GM19023 (cell line): Measurements from ENCODE around the gene PEX5L.
A peak's percentile ranks its signal among the peaks of the same experiment; 100 is the strongest.

Experiments
- ATAC-seq: cut with Tn5 transposase; IDR thresholded peaks from one replicate; pipeline ENCODE4 v1.9.1; 2021; ENCODE audit warnings: mild to moderate bottlenecking, moderate library complexity; ENCODE audit not compliant: unreplicated experiment

Gene PEX5L

DNA sequence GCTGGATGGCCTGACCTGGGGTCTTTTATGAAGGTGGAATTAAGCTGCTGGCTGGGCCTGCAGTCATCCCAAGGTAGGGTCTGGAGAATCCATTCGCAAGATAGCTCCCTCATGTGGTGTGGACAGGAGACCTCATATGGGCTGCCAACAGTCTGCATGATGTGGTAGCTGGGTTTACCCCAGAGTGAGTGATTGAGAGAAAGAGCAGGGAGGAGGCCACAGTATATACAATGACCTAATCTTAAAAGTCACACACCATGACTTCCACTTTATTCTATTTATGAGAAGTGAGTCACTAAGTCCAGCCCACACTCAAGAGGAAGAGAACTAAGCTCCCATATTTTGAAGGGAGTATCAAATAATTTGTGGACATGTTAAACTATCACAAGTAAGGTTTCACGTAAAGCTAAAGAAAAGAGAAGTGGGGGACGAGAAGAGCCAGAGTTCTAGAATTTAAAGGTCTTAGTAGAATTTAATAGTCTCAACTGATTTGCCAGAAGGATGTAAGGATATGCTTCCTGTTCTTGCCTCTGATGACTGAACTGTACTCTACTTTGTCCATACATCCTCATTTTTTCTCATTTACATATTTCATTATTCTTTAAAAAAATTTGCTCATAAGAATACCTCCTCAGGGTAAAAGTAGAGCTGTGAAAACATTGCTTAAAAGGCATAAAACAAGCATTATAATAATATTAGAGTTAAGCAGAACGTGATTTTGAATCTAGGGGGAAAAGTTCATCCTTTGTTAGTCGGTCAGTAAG is 184.4 kb downstream of the PEX5L start:
- ATAC-seq = no peak

DNA sequence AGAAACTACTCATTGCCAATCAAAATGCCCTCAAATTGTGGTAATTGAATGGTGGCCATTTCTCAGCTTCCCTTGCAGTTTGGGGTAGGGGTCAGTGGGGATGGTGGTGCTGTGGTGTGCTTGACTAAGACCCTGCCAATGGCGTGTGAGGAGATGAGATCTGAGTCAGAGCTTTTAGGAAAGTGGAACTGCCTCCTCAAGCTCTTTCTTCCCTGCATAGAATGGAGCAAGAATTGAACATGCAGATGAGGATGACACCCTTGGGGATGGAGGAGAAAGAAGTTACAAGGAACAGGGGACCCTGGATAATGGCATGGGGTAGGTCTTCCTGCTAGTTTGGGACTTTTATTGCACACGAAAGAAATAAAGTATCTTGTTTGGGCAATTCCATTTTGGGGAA is 188.0 kb downstream of the PEX5L start:
- ATAC-seq = no peak

DNA sequence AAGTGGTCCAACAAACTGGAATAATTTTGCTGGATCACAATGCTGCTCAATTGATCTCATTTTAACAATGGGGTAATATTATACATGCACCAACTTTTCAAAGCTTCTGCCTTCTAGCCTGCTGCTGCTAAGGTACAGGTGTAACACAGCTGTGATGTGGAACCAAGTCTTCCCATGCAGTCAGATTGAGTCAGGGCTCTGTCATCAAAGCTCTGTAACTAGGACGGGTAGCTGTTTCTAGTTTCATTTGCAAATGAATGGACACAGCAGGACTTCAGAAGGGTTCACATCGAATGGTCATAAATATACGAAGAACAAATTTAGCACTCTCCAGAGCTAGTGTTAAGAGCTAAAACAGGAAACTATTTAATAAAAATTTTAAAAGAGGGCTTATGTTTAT is 194.7 kb downstream of the PEX5L start:
- no peak for ATAC-seq

- ATAC-seq = no peak
These were observed 195.8 kb downstream of the PEX5L start for GRCh38 chr3:179840985-179841384.

DNA sequence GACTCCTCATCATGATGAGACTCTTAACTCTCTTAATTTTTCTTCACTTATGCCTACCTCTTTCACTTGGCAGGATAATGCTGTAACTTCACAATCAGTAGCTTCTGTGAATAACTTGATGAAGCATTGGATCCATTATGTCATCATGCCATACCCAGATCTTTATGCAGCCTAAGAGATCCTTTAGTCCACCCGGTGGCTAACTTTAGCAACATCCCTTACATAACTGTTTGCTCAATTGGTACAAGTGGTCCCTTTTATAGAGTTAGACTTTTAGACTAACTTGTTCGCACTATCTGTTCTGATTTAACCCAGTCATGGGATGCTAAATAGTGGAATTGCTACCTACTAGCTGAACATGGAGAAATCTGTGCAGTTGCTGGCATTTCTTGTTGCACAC is 199.4 kb downstream of the PEX5L start:
- ATAC-seq = no peak

- ATAC-seq = no peak
These were observed 203.4 kb downstream of the PEX5L start for GRCh38 chr3:179833294-179833693.

DNA sequence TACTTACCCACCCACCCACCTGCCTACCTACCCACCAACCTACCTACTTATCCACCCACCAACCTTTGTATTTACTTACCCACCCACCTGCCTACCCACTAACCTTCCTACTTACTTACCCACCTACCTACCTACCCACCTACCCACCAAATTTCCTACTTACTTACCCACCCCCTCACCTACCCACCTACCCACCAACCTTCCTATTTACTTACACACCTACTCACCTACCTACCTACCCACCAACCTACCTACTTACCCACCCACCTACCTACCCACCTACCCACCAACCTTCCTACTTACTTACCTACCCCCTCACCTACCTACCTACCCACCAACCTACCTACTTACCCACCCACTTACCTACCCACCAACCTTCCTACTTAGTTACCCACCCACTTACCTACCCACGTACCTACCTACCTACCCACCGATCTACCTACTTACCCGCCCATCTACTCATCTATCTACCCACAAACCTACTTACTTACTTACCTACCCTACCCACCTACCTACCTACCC is 204.3 kb downstream of the PEX5L start:
- ATAC-seq = no peak

DNA sequence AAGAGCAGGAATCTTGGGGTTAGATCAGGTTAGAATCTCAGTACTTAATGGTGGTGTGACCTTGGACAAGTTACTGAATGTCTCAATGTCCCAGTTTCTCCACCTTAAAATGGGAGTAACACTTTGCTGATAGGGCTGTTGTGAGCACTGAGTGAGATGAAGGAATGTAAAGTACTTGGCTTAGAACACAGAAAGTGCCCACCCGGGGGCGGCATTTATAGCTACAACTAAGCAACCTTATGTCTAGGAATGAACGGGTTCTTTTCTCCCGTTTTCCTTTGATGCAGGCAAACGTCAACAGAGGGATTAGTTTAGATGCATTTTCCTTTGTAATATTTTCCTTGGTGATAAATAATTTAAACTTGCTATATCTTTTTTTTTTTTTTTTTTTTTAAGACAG is 207.3 kb downstream of the PEX5L start:
- no peak for ATAC-seq

DNA sequence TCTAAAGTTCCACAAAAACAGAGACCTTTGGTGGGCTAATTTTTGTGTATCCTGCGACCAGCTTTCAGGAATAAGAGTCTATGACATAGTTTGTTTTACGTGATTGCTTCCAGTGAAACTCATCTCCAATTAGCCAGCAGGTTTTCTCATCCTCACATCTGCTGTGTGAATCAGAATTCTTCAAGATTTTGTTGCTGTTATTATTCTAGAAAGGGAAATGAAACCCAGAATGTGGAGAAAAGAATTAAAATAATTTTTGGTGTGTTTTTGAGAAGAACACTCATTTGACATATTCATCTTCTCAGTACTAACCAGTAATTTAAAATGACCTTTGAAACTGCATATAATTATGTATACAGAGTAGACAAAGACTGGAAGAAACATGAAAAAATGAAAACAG is 208.0 kb downstream of the PEX5L start:
- ATAC-seq = no peak

DNA sequence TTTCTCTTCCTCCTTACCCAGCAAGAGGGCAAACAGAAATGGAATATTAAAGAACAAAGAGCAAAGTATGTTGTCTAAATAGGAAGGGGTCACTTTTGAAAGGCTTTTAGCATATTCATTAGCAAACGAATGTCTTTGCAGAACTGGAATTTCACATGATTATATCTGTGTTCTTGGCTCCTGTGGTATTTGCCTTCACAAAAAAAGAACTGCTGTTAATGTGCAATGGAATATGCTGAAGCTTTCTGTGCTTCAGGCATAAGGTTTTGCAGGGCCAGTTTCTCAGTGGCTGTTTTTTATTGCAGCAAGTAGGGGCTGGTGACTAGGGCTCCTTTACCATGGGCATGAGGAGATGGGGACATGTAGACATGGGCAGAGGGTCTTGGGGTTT is 210.5 kb downstream of the PEX5L start:
- no peak for ATAC-seq

GRCh38 chr3:179825527-179826246 is 211.1 kb downstream of the PEX5L start:
- no peak for ATAC-seq

GRCh38 chr3:179822296-179822695 is 214.4 kb downstream of the PEX5L start:
- ATAC-seq = no peak

- no peak for ATAC-seq
These were observed 217.4 kb downstream of the PEX5L start for GRCh38 chr3:179819379-179819778.

- no peak for ATAC-seq
These were observed 224.7 kb downstream of the PEX5L start for GRCh38 chr3:179812096-179812382.

- ATAC-seq = peak; percentile 83
These were observed 225.2 kb downstream of the PEX5L start for GRCh38 chr3:179811321-179812095.

GRCh38 chr3:179809639-179810038 is 227.1 kb downstream of the PEX5L start:
- no peak for ATAC-seq

DNA sequence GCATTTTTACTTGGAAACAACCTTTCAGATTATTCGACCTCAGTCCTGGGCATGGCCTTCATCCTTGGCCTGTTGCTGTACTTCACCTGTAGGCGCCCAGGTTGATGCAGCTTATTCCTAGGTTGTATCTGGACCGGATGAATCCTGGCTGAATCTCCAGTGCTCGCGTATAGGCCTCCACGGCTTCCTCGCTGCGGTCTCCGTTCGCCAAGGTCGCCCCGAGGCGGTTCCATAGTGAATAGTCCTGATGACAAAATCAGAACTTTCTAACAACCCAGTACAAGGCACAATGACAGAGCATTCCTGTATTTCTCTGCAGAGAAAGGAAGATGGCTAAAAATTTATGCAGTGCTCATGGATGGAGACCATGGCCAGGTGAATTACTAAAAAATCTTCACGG is 229.1 kb downstream of the PEX5L start:
- no peak for ATAC-seq

DNA sequence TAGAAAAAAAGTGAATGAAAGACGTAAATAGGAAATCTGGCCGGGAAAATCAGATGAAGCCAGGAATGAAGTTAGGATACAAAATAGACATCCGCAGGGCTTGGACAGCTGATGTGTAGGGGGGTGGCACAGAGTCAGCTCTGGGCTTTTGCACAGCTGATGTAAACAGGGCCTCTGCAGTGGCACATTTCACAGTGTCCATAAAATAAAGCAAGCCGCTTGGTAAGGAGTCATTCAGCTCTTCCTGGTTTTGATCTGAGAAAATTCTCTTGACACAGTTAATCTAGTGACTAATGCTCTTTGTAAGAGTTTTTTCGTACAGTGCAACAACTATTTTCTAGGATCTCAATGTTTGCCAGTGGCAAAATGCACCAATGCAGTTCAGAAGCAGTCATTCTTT is 230.6 kb downstream of the PEX5L start:
- ATAC-seq = no peak

GRCh38 chr3:179801856-179802255 is 234.9 kb downstream of the PEX5L start:
- no peak for ATAC-seq

GRCh38 chr3:179801263-179801662 is 235.5 kb downstream of the PEX5L start:
- no peak for ATAC-seq

DNA sequence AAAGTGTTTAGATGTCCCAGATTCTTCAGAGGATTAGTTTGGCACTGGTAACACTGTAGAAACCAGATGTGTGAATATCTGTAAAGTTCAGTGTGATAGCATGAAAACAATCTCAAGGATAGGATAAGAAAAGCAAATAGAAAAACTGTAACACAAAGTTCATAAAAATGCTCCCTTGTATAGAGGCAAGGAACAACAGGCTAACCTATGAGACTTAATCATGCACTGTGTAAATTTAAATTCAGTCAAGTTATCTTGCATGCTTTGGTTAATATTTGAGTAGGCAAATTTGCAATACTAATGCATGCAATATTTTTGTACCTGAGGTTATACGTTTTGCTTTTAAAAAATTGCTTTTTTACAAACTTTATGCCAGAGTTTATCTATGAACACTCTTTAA is 239.5 kb downstream of the PEX5L start:
- no peak for ATAC-seq

DNA sequence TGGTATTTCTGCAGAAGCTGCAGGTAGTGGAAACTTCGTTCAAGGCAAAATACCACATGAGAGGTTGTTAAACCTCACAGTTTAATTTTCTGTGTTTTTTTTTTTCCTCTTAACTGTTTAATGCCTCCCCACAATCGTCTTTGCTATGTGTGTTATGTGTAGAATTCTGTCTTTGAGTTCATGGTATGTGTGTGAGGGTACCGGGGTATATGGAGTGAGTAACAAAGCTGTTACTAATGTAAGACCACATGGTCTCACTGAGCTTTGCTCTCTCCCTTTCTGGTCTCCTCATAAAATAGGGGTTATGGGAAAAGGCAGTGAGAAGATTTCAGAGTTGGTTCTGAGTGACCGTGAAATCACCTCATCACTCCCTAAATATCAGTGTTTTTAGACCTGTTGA is 240.3 kb downstream of the PEX5L start:
- ATAC-seq = no peak
